Endothelial cell of umbilical vein (primary cell): Measurements from ENCODE around the gene SMIM7. TPM values are rescaled to one million over a fixed set of nuclear protein-coding genes. Genes with fewer than 3 reads are reported as not detected.

Experiments used
- BruUV-seq: library from RNA; stranded (reverse); fragments of 400-500 nt; replicated peaks from 2 replicates; lab custom pipeline; 2021; lab: Mats Ljungman, UMichigan
- CTCF ChIA-PET: fragments of 300-600, 350-600 bp; sonication (Branson Sonifier 250); formaldehyde crosslinking; loops from one replicate; lab custom pipeline; 2021; ENCODE audit warnings: antibody characterized with exemption, inconsistent platforms; lab: Charles Lee
- POLR2A ChIA-PET: fragments of 300-600, 350-600 bp; sonication (Branson Sonifier 250); formaldehyde crosslinking; loops from one replicate; lab custom pipeline; 2021; ENCODE audit warnings: antibody characterized with exemption, inconsistent platforms; lab: Charles Lee
- DNase-seq: peaks from one replicate; pipeline ENCODE4 v3.0.0-alpha.2; 2011; ENCODE audit warnings: low read depth, low spot score
- FAIRE-seq: peaks from 2 replicates; lab custom pipeline; 2011; peaks lifted over from hg19 to GRCh38; lab: Jason Lieb, UNC
- H2AFZ ChIP-seq: 2 replicates; pipeline ENCODE4 v1.6.0; 2012; ENCODE audit warnings: low read depth, low read length, control low read depth, inconsistent platforms
- H3K27ac ChIP-seq: 2 replicates; pipeline ENCODE4 v1.5.1; 2011; ENCODE audit warnings: low read depth, mild to moderate bottlenecking, control low read depth, low read length, moderate library complexity; ENCODE audit not compliant: insufficient read depth
- H3K27me3 ChIP-seq, 2 experiments: 2 replicates each; pipeline versions ENCODE4 v1.6.0 to v1.6.1; 2011; ENCODE audit warnings: low read length in 2 of 2, mixed read lengths in 1 of 2; ENCODE audit not compliant: control insufficient read depth in 2 of 2, insufficient read depth in 2 of 2
- H3K36me3 ChIP-seq, 2 experiments: 2 replicates in 1 of 2; 3 replicates in 1 of 2; pipeline ENCODE4 v1.5.1; 2011; ENCODE audit warnings: low read length in 2 of 2, mild to moderate bottlenecking in 1 of 2, moderate library complexity in 1 of 2; ENCODE audit not compliant: control insufficient read depth in 2 of 2, insufficient read depth in 2 of 2; ENCODE audit errors: extremely low read depth in 1 of 2
- H3K4me1 ChIP-seq: 3 replicates; pipeline ENCODE4 v1.5.1; 2011; ENCODE audit warnings: mild to moderate bottlenecking, low read length; ENCODE audit not compliant: control insufficient read depth, insufficient read depth; ENCODE audit errors: extremely low read depth
- H3K4me2 ChIP-seq: 2 replicates; pipeline ENCODE4 v1.6.1; 2011; ENCODE audit warnings: low read length, control low read depth, mixed read lengths; ENCODE audit not compliant: insufficient read depth
- H3K4me3 ChIP-seq, 3 experiments: fragments of 200-600 bp in 1 of 3; sonication (generic), shearing (Covaris generic) in 1 of 3; replicated peaks in 1 of 3; 2 replicates each; pipeline ENCODE4 v1.5.1; 2011 to 2016; ENCODE audit warnings: control low read depth in 3 of 3, low read length in 3 of 3, mild to moderate bottlenecking in 2 of 3, inconsistent platforms in 1 of 3, low read depth in 1 of 3, moderate library complexity in 1 of 3; ENCODE audit not compliant: insufficient read depth in 1 of 3
- H3K79me2 ChIP-seq: 2 replicates; pipeline ENCODE4 v1.6.0; 2012; ENCODE audit warnings: low read length, inconsistent platforms; ENCODE audit not compliant: control insufficient read depth, insufficient read depth
- H3K9ac ChIP-seq: replicated peaks from 2 replicates; pipeline ENCODE3; 2011; ENCODE audit warnings: low read length, control low read depth; ENCODE audit not compliant: insufficient read depth; ENCODE audit errors: extremely low read depth
- H3K9me1 ChIP-seq: replicated peaks from 3 replicates; pipeline ENCODE4 v1.6.0; 2011; ENCODE audit warnings: mild to moderate bottlenecking, low read length; ENCODE audit not compliant: control insufficient read depth, insufficient read depth; ENCODE audit errors: extremely low read depth
- H3K9me3 ChIP-seq: replicated peaks from 2 replicates; pipeline ENCODE4 v1.5.1; 2012; ENCODE audit warnings: low read length, inconsistent platforms; ENCODE audit not compliant: control insufficient read depth, insufficient read depth
- H4K20me1 ChIP-seq: replicated peaks from 2 replicates; pipeline ENCODE3; 2011; ENCODE audit warnings: mild to moderate bottlenecking, low read length; ENCODE audit not compliant: control insufficient read depth, insufficient read depth; ENCODE audit errors: extremely low read depth
- CTCF ChIP-seq, 2 donors: IDR thresholded peaks; 1 replicate in 1 of 2; 2 replicates in 1 of 2; pipeline ENCODE4 v1.5.1; 2011; ENCODE audit warnings: low read length in 2 of 2, mild to moderate bottlenecking in 2 of 2, moderate library complexity in 2 of 2, control low read depth in 1 of 2, inconsistent platforms in 1 of 2, low read depth in 1 of 2; ENCODE audit not compliant: insufficient read depth in 1 of 2; ENCODE audit errors: extremely low read depth in 1 of 2
- EZH2 ChIP-seq: IDR thresholded peaks from 2 replicates; pipeline ENCODE4 v1.6.1; 2012; ENCODE audit warnings: borderline replicate concordance, low read depth, mild to moderate bottlenecking, moderate library complexity, low read length, inconsistent platforms; ENCODE audit not compliant: severe bottlenecking
- FOS ChIP-seq: IDR thresholded peaks from 2 replicates; pipeline ENCODE4 v1.6.1; 2011; ENCODE audit warnings: mild to moderate bottlenecking, low read length, moderate library complexity, borderline replicate concordance; ENCODE audit not compliant: insufficient read depth
- GATA2 ChIP-seq: IDR thresholded peaks from 2 replicates; pipeline ENCODE4 v1.7.0; 2011; ENCODE audit warnings: low read depth, mild to moderate bottlenecking, moderate library complexity, mixed read lengths, low read length; ENCODE audit not compliant: insufficient read length, insufficient read depth
- JUN ChIP-seq: IDR thresholded peaks from 2 replicates; pipeline ENCODE4 v1.6.1; 2011; ENCODE audit warnings: borderline replicate concordance, low read depth; ENCODE audit not compliant: insufficient read length, insufficient read depth
- MAX ChIP-seq: IDR thresholded peaks from 2 replicates; pipeline ENCODE4 v1.6.1; 2011; ENCODE audit not compliant: insufficient read depth, insufficient read length
- MYC ChIP-seq: IDR thresholded peaks from one replicate; pipeline ENCODE4 v1.6.1; 2011; ENCODE audit warnings: mild to moderate bottlenecking, low read depth, low read length
- POLR2A ChIP-seq: IDR thresholded peaks from 2 replicates; pipeline ENCODE4 v1.6.1; 2012; ENCODE audit warnings: low read depth, mild to moderate bottlenecking, control low read depth, low read length
- POLR2AphosphoS5 ChIP-seq: IDR thresholded peaks from 2 replicates; pipeline ENCODE4 v1.6.1; 2012; ENCODE audit warnings: low read depth, mild to moderate bottlenecking, control low read depth, low read length, moderate library complexity; ENCODE audit not compliant: insufficient read depth
- dilution Hi-C: fragments of 300-500 bp; cut with MboI; formaldehyde crosslinking; loops from one replicate; pipeline ENCODE4 v1.15.0; 2019; ENCODE audit warnings: low sequenced_read_pairs; ENCODE audit not compliant: extremely low pct_ligation_motif_present
- intact Hi-C: fragments of 100-400 bp; cut with micrococcal nuclease; formaldehyde crosslinking; loops from one replicate; pipeline ENCODE4 v1.10.0; 2022
- polyA plus RNA-seq, 4 experiments: library from polyadenylated mRNA; depleted of rRNA in 3 of 4; stranded (reverse) in 3 of 4; unstranded in 1 of 4; fragments of >200 nt; gene quantifications; 2 replicates each; pipeline versions ENCODE4 v1.2.1 to v1.2.3, GENCODE V29; 2011 to 2012; ENCODE audit warnings: missing spikeins in 1 of 4
- total RNA-seq: library from RNA; stranded (reverse); gene quantifications from 2 replicates; pipeline ENCODE4 v1.2.3, GENCODE V29; 2021

The SMIM7 gene
- total and polyA plus RNA-seq, 2 donors (not counting 3 experiments of a cell fraction or from before 2014, with no cell fraction given): 51.1 to 62.0 TPM

- Histone ChIP-seq H3K4me2 (peak overlapping the region; percentile 96), H2AFZ (no peak overlapping the region), H3K4me1 (peaks cover 18% of the 10 kb centered on the region), H3K9me1 (no peaks in the 10 kb centered on the region), H3K79me2 (peaks cover 54% of the 10 kb centered on the region), H3K4me3 (peak overlapping the region; percentile 79 to 90 (median 90)), H3K9me3 (no peaks in the 10 kb centered on the region), H3K27ac (peak overlapping the region; percentile 59), H3K9ac (peak overlapping the region; percentile 90), H3K27me3 (no peaks in the 10 kb centered on the region), H3K36me3 (peaks cover 2 to 16% of the 10 kb centered on the region in 2 experiments), H4K20me1 (no peaks in the 10 kb centered on the region)
- dilution Hi-C loops: no loop called here
- CTCF ChIA-PET: interaction anchor here (1.0 to 1.2 kb wide), 4 partner anchors 10 to 43 kb away, joined by 3 read pairs; no protein-coding TSS in a partner anchor
- FAIRE-seq (no peak), DNase-seq (peak; percentile 30)
- POLR2A ChIA-PET: interaction anchor here (0.7 to 1.9 kb wide), 4 partner anchors 9 to 39 kb away, joined by 3 to 8 read pairs (median 3); partner anchors contain the start of genes SMIM7 and TMEM38A
- BruUV-seq: no TSS peak
- intact Hi-C loops: loop anchor here (5.0 kb wide), 1 partner anchor 100 kb away; no protein-coding TSS in a partner anchor
- TF ChIP-seq MAX (no peak), POLR2A (no peak), JUN (no peak), CTCF (IDR thresholded peaks at IDR 0.05; ENCODE audit: extremely low read depth in 1 of 2, insufficient read depth in 1 of 2, low read depth in 1 of 2, low read length in 2 of 2) (no peak), FOS (no peak), MYC (no peak), GATA2 (no peak), POLR2AphosphoS5 (no peak), EZH2 (no peak)
These were observed 32.6 kb downstream of the SMIM7 start for GRCh38 chr19:16627193-16627927.
